GM10266 (cell line): Measurements from ENCODE around the gene ADAMTS4.
"Not testable (repeated sequence)": the region's sequence is repeated elsewhere in the genome, so short reads cannot be mapped to it uniquely, and the experiment has no call there.

Source experiments
- DNase-seq: peaks from one replicate; pipeline ENCODE4 v3.0.0; 2012; ENCODE audit errors: extremely low spot score
- CTCF ChIP-seq: IDR thresholded peaks from 2 replicates; pipeline ENCODE4 v1.5.1; 2012; ENCODE audit warnings: mild to moderate bottlenecking, low read depth; ENCODE audit not compliant: control insufficient read depth, insufficient read depth; ENCODE audit errors: missing control alignments

ADAMTS4 gene

GRCh38 chr1:161225178-161225533 is 26.3 kb upstream of the ADAMTS4 start:
- TF ChIP-seq CTCF, result no peak
- no peak for DNase-seq

- not testable (repeated sequence) for DNase-seq
Measured at GRCh38 chr1:161224695-161225087, 25.8 kb upstream of the ADAMTS4 start.

GRCh38 chr1:161223805-161224694 is 25.2 kb upstream of the ADAMTS4 start:
- DNase-seq, result no peak
- no peak for TF ChIP-seq CTCF

- TF ChIP-seq CTCF, result no peak
- no peak for DNase-seq
Measured at GRCh38 chr1:161222175-161223019, 23.5 kb upstream of the ADAMTS4 start.

GRCh38 chr1:161220002-161220401 is 21.1 kb upstream of the ADAMTS4 start:
- no peak for TF ChIP-seq CTCF
- DNase-seq, result no peak

- DNase-seq, result no peak
- TF ChIP-seq CTCF, result no peak
Measured at GRCh38 chr1:161219078-161219892, 20.4 kb upstream of the ADAMTS4 start.

- DNase-seq, result no peak
Measured at GRCh38 chr1:161218301-161219077, 19.6 kb upstream of the ADAMTS4 start.

More at GRCh38 chr1:161218301-161219077, 19.6 kb upstream of the ADAMTS4 start:
- TF ChIP-seq CTCF, result no peak
